GM18519 (cell line): ENCODE results near the gene SRBD1.
"Not testable (repeated sequence)": the region's sequence is repeated elsewhere in the genome, so short reads cannot be mapped to it uniquely, and the experiment has no call there.

Experiments
- ATAC-seq: cut with Tn5 transposase; IDR thresholded peaks from one replicate; pipeline ENCODE4 v1.9.1; 2021; ENCODE audit warnings: mild to moderate bottlenecking, moderate library complexity; ENCODE audit not compliant: unreplicated experiment, low FRiP score

Gene SRBD1

DNA sequence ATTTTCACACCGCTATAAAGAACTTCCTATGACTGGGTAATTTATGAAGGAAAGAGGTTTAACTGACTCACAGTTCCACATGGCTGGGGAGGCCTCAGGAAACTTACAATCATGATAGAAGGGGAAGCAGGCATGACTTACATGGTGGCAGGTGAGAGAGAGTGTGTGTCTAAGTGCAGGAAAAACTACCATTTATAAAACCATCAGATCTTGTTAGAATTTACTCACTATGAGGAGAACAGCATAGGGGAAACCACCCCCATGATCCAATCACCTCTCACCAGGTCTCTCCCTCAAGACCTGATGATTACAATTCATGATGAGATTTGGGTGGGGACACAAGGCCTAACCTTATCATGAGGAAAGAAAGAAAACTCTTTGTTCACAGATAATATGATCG lies 174.6 kb downstream of the SRBD1 start:
- no peak for ATAC-seq

DNA sequence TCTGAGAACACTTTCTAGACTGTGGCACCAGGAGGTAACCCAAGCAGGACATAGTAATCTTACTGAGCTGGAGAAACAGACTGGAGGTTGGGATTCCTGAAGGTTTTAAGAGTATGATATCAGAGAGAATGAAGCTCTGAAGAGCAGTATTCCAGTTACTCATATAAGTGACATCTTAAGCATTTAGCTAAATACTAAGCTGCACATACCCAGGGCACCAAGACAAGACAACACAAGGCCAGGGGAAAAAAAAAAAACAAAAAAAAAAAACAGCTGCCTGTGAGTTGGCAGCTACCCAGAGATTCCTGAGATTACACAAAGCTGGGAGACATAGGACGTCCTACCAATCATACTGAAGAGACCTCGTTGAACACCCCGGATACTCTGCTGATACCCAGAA lies 175.8 kb downstream of the SRBD1 start:
- no peak for ATAC-seq

GRCh38 chr2:45433363-45433762 lies 177.7 kb downstream of the SRBD1 start:
- ATAC-seq, result no peak

DNA sequence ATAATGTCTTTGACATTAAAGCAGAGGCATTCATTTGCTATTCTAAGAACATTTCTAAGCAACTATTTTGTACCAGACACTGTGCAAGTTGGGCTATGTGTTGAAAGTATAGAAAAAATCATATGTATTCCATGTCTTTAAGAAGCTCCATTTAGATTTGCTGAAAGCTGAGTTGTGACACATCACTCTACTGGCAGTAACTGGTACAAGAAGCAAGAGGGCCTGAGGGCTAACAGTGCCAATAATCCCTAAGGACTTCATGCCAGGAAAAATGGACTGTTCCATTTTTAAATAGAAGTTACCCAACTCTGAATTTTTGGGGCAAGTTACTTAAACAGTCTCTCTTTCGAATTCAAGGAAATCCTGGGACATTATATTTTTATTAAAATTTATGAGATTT lies 178.7 kb downstream of the SRBD1 start:
- no peak for ATAC-seq

GRCh38 chr2:45426025-45426424 lies 185.0 kb downstream of the SRBD1 start:
- not testable (repeated sequence) for ATAC-seq

DNA sequence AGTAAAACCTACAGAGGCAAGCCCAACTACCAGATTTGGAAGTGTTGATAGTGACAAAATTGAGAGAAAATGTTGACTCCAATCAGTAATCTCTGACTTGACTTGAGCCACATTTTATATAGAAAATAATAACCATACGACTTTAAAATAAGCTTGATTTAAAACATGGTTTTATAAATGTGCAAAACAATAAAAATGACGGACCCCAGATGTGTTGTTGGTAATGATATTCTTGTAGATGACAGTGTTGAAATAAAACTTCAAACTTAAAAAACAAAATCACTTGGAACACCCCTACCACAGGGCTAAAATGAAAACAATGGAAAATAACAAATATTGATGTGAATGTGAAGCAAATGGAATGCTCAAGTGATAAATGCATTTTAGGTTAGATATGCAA lies 188.1 kb downstream of the SRBD1 start:
- ATAC-seq, result no peak

DNA sequence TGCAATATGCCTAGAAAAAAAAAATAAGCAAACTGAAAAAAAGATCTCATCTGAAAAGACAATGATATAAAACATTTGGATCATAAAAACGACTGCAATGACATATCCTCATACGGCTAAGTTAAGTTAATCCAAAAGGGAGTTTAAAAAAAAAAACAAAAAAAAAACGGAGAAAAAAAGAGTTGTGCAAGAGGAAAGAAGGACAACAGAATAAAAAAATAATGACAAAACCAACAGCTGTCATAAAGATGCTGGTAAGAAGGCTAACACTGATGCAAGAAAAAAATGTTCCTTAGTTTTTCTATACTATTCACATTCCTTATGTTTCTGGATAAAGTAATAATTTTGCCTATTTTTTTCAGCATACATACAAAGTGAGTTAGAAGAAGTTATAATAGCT lies 192.5 kb downstream of the SRBD1 start:
- no peak for ATAC-seq

GRCh38 chr2:45415534-45416123 lies 195.4 kb downstream of the SRBD1 start:
- no peak for ATAC-seq

- no peak for ATAC-seq
These were observed 198.2 kb downstream of the SRBD1 start for GRCh38 chr2:45412754-45413379.

GRCh38 chr2:45409677-45410076 lies 201.4 kb downstream of the SRBD1 start:
- ATAC-seq, result no peak

GRCh38 chr2:45406621-45407020 lies 204.4 kb downstream of the SRBD1 start:
- no peak for ATAC-seq

GRCh38 chr2:45404807-45405297 lies 206.2 kb downstream of the SRBD1 start:
- ATAC-seq, result no peak

DNA sequence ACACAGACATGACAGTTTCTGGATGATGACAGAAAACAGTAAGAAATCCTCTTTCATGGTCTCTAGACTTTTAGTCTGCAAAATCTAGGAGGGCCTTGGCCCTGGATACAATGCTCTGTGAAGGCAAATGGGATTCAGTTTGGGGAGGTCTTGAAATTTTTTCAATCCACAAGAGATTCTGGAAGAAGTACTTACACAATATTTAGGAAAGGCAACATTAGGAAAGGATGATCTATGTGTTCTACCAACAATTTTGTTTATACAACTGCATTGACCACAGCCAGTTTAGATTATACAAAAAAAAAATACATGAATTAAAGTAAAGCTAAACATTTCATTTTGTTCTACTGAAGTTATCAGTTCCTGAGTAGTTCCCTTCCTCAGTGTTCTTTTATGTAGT lies 208.0 kb downstream of the SRBD1 start:
- no peak for ATAC-seq

- ATAC-seq, result no peak
These were observed 209.6 kb downstream of the SRBD1 start for GRCh38 chr2:45401431-45401922.

GRCh38 chr2:45399040-45399784 lies 211.9 kb downstream of the SRBD1 start:
- ATAC-seq, result no peak

DNA sequence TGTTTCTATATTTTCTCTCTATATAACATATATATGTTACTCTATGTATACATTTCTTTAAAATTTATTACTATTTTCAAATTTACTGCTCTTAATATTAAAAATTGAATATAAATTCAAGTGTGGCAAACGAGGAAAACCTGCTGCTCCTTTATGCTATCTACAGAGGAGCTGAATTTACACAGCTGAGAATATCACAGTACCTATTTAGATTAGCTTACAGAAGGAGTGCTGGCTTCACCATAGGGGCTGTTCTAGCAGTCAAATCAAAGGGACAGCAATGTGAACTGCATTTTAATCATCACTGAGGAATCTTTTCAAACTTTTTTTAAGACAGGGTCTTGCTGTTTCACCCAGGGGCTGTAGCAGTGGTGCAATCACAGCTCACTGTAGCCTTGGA lies 213.8 kb downstream of the SRBD1 start:
- no peak for ATAC-seq

DNA sequence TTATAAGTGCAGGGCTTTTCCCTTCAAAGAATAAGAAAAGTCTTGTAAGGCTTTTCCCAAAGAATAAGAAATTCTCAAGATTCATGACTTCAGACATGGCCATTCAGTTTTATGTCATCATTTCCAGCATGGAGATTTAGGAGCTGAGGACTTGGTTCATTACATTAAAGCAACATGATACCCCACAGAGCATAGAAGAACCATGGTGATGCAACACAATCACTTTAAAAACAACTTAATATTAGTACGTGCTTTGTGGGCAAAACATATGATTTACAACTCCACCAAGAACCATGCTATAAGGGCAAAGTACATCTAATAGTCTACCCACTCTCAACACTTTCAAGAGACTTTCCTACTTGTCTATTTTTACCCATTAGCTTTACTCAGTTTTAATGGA lies 214.4 kb downstream of the SRBD1 start:
- ATAC-seq, result no peak

DNA sequence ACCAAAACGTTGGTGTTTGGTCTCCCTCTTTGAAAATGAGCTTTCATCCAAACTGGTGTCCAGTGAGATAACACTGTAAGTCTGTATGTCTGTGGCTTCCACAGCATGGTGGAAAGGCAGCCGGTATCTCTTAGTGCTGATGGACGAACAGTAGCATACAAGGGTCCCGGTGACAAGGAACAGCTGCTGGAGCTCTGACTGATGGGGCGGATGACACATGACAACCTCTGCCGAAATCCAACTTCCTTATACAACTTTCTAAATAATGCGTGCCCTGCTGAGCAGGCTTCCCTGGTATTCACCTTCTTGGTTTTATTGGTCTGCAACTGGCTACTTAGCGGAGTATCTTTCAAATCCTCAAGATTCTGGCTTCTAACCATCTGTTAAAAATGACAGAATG lies 216.2 kb downstream of the SRBD1 start:
- no peak for ATAC-seq

- ATAC-seq, result no peak
These were observed 216.9 kb downstream of the SRBD1 start for GRCh38 chr2:45394216-45394615.

- no peak for ATAC-seq
These were observed 219.2 kb downstream of the SRBD1 start for GRCh38 chr2:45391866-45392265.

GRCh38 chr2:45390861-45391260 lies 220.2 kb downstream of the SRBD1 start:
- ATAC-seq, result no peak

DNA sequence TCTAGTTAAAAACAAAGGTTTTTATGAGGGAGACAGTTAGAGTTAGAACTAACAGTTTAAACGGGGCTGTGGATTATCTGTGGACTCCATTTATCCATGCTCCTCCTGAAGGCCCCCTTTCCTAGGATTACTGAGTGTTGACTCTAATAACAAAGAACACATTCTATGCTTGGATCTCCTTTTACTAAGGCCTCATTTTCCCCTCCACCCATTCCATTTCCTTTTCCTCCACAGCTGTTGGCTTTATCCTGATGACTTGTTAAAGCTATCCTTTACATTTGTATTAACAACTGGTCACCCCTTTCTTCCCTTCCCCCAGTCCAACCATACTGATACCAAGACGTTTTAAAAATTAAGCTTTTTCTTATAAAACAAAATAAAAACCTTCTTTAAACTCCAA lies 220.6 kb downstream of the SRBD1 start:
- no peak for ATAC-seq
